Right cardiac atrium (tissue), 5 donors: Measurements from ENCODE around the gene CEP112. TPM values are rescaled to one million over a fixed set of nuclear protein-coding genes. Genes with fewer than 3 reads are reported as not detected.
A peak's percentile ranks its signal among the peaks of the same experiment; 100 is the strongest.

Experiments
- ATAC-seq, 2 donors: fragments of 200-7000 bp; cut with Tn5 transposase; one replicate each; pipeline versions ENCODE4 v1.8.0 to v1.9.1; 2020; ENCODE audit warnings: moderate library complexity in 2 of 2, mild to moderate bottlenecking in 1 of 2
- DNase-seq, 3 donors: peaks; one replicate each; pipeline ENCODE4 v3.0.0-alpha.2; 2020
- H3K27ac ChIP-seq: one replicate; pipeline ENCODE4 v1.5.1; 2013; ENCODE audit warnings: mild to moderate bottlenecking, low read length, control low read depth, moderate library complexity
- H3K27me3 ChIP-seq: one replicate; pipeline ENCODE4 v1.6.1; 2013; ENCODE audit not compliant: control insufficient read depth, insufficient read depth
- H3K4me1 ChIP-seq: one replicate; pipeline ENCODE4 v1.6.1; 2013; ENCODE audit warnings: low read length; ENCODE audit not compliant: control insufficient read depth, insufficient read depth
- H3K4me3 ChIP-seq: one replicate; pipeline ENCODE4 v1.5.1; 2013; ENCODE audit warnings: low read length, control low read depth
- H3K9me3 ChIP-seq: one replicate; pipeline ENCODE4 v1.6.1; 2013; ENCODE audit warnings: low read length; ENCODE audit not compliant: control insufficient read depth
- WGBS: extraction: QIAGEN DNeasy Blood & Tissue Kit; methylation state at CpG from one replicate; pipeline ENCODE4 v1.1.7; 2013; 5-methylcytosine and 5-hydroxymethylcytosine counted together
- intact Hi-C, 4 donors: fragments of 100-400 bp; cut with DNase I; formaldehyde crosslinking; loops; one replicate each; pipeline versions ENCODE4 v1.11.0 to v1.14.0; 2022 to 2023
- polyA plus RNA-seq: library from polyadenylated mRNA; stranded (reverse); fragments of 200-250 nt; gene quantifications from one replicate; pipeline ENCODE4 v1.2.3, GENCODE V29; 2013
- total RNA-seq, 4 donors: library from RNA; stranded (reverse); fragmentation: NEBNext Ultra II Directional; extraction: Animal tissue kit (Norgen Biotek cat#: 25700); gene quantifications; one replicate each; pipeline ENCODE4 v1.2.1, GENCODE V29; 2021
- donor health status: healthy with polysubstance abuse.
- donor health status: DM: no; HTN: yes; CAD: no.
- donor health status: DM: no; HTN: no; CAD: no.
- donor health status: DM: no; HTN: yes; CAD: no; lungs with severe emphysema.
- donor health status: DM: yes; HTN: yes; CAD: no.

CEP112 gene
- total and polyA plus RNA-seq, 5 donors = 11.1 to 23.1 (median 18.0) TPM

GRCh38 chr17:65633146-65633881, 558.6 kb downstream of the CEP112 start:
- Histone ChIP-seq H3K27me3 (no peaks in the 10 kb centered on the region), H3K4me1 (no peaks in the 10 kb centered on the region), H3K27ac (no peak overlapping the region), H3K4me3 (no peak overlapping the region), H3K9me3 (no peaks in the 10 kb centered on the region)
- intact Hi-C loops = no loop called here
- WGBS = 82% methylated on average over 8 of the region's 8 CpGs
- DNase-seq (no peak), ATAC-seq (no peak)

GRCh38 chr17:65630502-65630901, 561.4 kb downstream of the CEP112 start:
- DNase-seq = no peak
- intact Hi-C loops = no loop called here
- H3K4me1 ChIP-seq = no peaks in the 10 kb centered on the region
- no peaks in the 10 kb centered on the region for H3K9me3 ChIP-seq
- no peak overlapping the region for H3K4me3 ChIP-seq
- ATAC-seq = no peak
- WGBS = 93% methylated on average over 2 of the region's 2 CpGs
- H3K27me3 ChIP-seq = no peaks in the 10 kb centered on the region
- no peak overlapping the region for H3K27ac ChIP-seq

- Histone ChIP-seq H3K27me3 (no peaks in the 10 kb centered on the region), H3K27ac (no peak overlapping the region), H3K4me3 (no peak overlapping the region), H3K9me3 (no peaks in the 10 kb centered on the region), H3K4me1 (no peaks in the 10 kb centered on the region)
- intact Hi-C loops = no loop called here
- ATAC-seq = no peak
- DNase-seq = no peak
- 87% methylated on average over 5 of the region's 5 CpGs for WGBS
Measured at GRCh38 chr17:65629234-65629690, 562.7 kb downstream of the CEP112 start.

GRCh38 chr17:65628644-65629036, 563.3 kb downstream of the CEP112 start:
- Histone ChIP-seq H3K27ac (no peak overlapping the region), H3K4me3 (no peak overlapping the region), H3K27me3 (no peaks in the 10 kb centered on the region), H3K4me1 (no peaks in the 10 kb centered on the region), H3K9me3 (no peaks in the 10 kb centered on the region)
- no peak for DNase-seq
- intact Hi-C loops = no loop called here
- ATAC-seq = no peak
- WGBS = 70% methylated on average over 8 of the region's 8 CpGs

- intact Hi-C loops = no loop called here
- H3K4me3 ChIP-seq = no peak overlapping the region
- 79% methylated on average over 17 of the region's 17 CpGs for WGBS
- DNase-seq (peak in 1 of 3 donors; percentile 41), ATAC-seq (peak in 1 of 2 donors; percentile 57)
- H3K9me3 ChIP-seq = no peaks in the 10 kb centered on the region
- no peak overlapping the region for H3K27ac ChIP-seq
- H3K27me3 ChIP-seq = no peaks in the 10 kb centered on the region
- H3K4me1 ChIP-seq = no peaks in the 10 kb centered on the region
Measured at GRCh38 chr17:65627891-65628643, 563.9 kb downstream of the CEP112 start.

GRCh38 chr17:65627108-65627507, 564.8 kb downstream of the CEP112 start:
- H3K27me3 ChIP-seq = no peaks in the 10 kb centered on the region
- H3K27ac ChIP-seq = no peak overlapping the region
- ATAC-seq (no peak), DNase-seq (no peak)
- no peaks in the 10 kb centered on the region for H3K9me3 ChIP-seq
- 92% methylated on average over 5 of the region's 5 CpGs for WGBS
- intact Hi-C loops = no loop called here
- H3K4me1 ChIP-seq = no peaks in the 10 kb centered on the region
- H3K4me3 ChIP-seq = no peak overlapping the region

GRCh38 chr17:65626451-65626850, 565.5 kb downstream of the CEP112 start:
- Histone ChIP-seq H3K9me3 (no peaks in the 10 kb centered on the region), H3K27ac (no peak overlapping the region), H3K4me3 (no peak overlapping the region), H3K27me3 (no peaks in the 10 kb centered on the region), H3K4me1 (no peaks in the 10 kb centered on the region)
- ATAC-seq (no peak), DNase-seq (no peak)
- intact Hi-C loops = no loop called here

GRCh38 chr17:65618516-65618915, 573.4 kb downstream of the CEP112 start:
- intact Hi-C loops = no loop called here

GRCh38 chr17:65617496-65617895, 574.4 kb downstream of the CEP112 start:
- 97% methylated on average over 11 of the region's 11 CpGs for WGBS
- H3K4me1 ChIP-seq = no peaks in the 10 kb centered on the region
- no peaks in the 10 kb centered on the region for H3K27me3 ChIP-seq
- no peak overlapping the region for H3K4me3 ChIP-seq
- intact Hi-C loops = no loop called here
- H3K9me3 ChIP-seq = no peaks in the 10 kb centered on the region
- DNase-seq (no peak), ATAC-seq (no peak)
- no peak overlapping the region for H3K27ac ChIP-seq

More at GRCh38 chr17:65618516-65618915, 573.4 kb downstream of the CEP112 start:
- Histone ChIP-seq H3K4me3 (no peak overlapping the region), H3K4me1 (no peaks in the 10 kb centered on the region), H3K27ac (no peak overlapping the region), H3K27me3 (no peaks in the 10 kb centered on the region), H3K9me3 (no peaks in the 10 kb centered on the region)
- 84% methylated on average over 1 of the region's 1 CpG for WGBS
- ATAC-seq = no peak
- DNase-seq = no peak

GRCh38 chr17:65609749-65610148, 582.2 kb downstream of the CEP112 start:
- 84% methylated on average over 2 of the region's 2 CpGs for WGBS
- ATAC-seq = peak in 1 of 2 donors; percentile 31
- peaks cover 2% of the 10 kb centered on the region for H3K4me1 ChIP-seq
- no peak for DNase-seq
- H3K9me3 ChIP-seq = no peaks in the 10 kb centered on the region
- no peak overlapping the region for H3K4me3 ChIP-seq
- H3K27ac ChIP-seq = no peak overlapping the region
- intact Hi-C loops = no loop called here
- H3K27me3 ChIP-seq = no peaks in the 10 kb centered on the region

- Histone ChIP-seq H3K4me3 (no peak overlapping the region), H3K9me3 (no peaks in the 10 kb centered on the region), H3K27ac (no peak overlapping the region), H3K27me3 (no peaks in the 10 kb centered on the region), H3K4me1 (peaks cover 2% of the 10 kb centered on the region)
- ATAC-seq (no peak), DNase-seq (no peak)
- WGBS = 85% methylated on average over 2 of the region's 2 CpGs
- intact Hi-C loops = no loop called here
Measured at GRCh38 chr17:65609286-65609685, 582.6 kb downstream of the CEP112 start.
